Body of pancreas (tissue), 4 donors: ENCODE measurements around the gene ALX3.

ENCODE experiments used
- CTCF ChIP-seq, 7 experiments: fragments of 450-650 bp in 4 of 7; fragments of 200-600 bp in 3 of 7; sonication (generic) in 3 of 7; IDR thresholded peaks; one replicate each; pipeline ENCODE4 v1.5.1; 2016 to 2019; ENCODE audit warnings: antibody characterized with exemption in 7 of 7
- POLR2A ChIP-seq, 3 donors: fragments of 450-650 bp; IDR thresholded peaks; one replicate each; pipeline ENCODE4 v1.6.1; 2016; ENCODE audit warnings: antibody characterized with exemption in 3 of 3, mild to moderate bottlenecking in 2 of 3

GRCh38 chr1:110097507-110098221 is 27.2 kb upstream of the ALX3 start:
- TF ChIP-seq POLR2A (IDR thresholded peaks at IDR 0.05) (no peak), CTCF (IDR thresholded peaks at IDR 0.05) (no peak)
